ENCODE data around the gene SOST.
"Not testable (repeated sequence)": the region's sequence is repeated elsewhere in the genome, so short reads cannot be mapped to it uniquely, and the experiment has no call there.

SOST gene

GRCh38 chr17:43758497-43759174 lies at the start of gene SOST:
TSS of gene SOST (minus strand) at chr17:43758791. CDS start at chr17:43758741, 50 bp downstream.
- no peak for DNase-seq (ENCODE audit: low read depth in 2 of 2, low spot score in 1 of 2)

GRCh38 chr17:43808076-43808475 lies 49.5 kb upstream of the SOST start:
- DNase-seq (ENCODE audit: low read depth in 2 of 2, low spot score in 1 of 2): no peak

- DNase-seq (ENCODE audit: low read depth in 2 of 2, low spot score in 1 of 2): no peak
Measured at GRCh38 chr17:43805117-43805516, 46.5 kb upstream of the SOST start.

GRCh38 chr17:43803758-43804157 lies 45.2 kb upstream of the SOST start:
- no peak for DNase-seq (ENCODE audit: low read depth in 2 of 2, low spot score in 1 of 2)

- no peak for DNase-seq (ENCODE audit: low read depth in 2 of 2, low spot score in 1 of 2)
Measured at GRCh38 chr17:43801844-43802243, 43.3 kb upstream of the SOST start.

GRCh38 chr17:43800736-43801135 lies 42.1 kb upstream of the SOST start:
- no peak for DNase-seq (ENCODE audit: low read depth in 2 of 2, low spot score in 1 of 2)

- no peak for DNase-seq (ENCODE audit: low read depth in 2 of 2, low spot score in 1 of 2)
Measured at GRCh38 chr17:43799047-43799446, 40.5 kb upstream of the SOST start.

GRCh38 chr17:43798024-43798423 lies 39.4 kb upstream of the SOST start:
- not testable (repeated sequence) for DNase-seq (ENCODE audit: low read depth in 2 of 2, low spot score in 1 of 2)

- not testable (repeated sequence) for DNase-seq (ENCODE audit: low read depth in 2 of 2, low spot score in 1 of 2)
Measured at GRCh38 chr17:43792668-43793067, 34.1 kb upstream of the SOST start.

- DNase-seq (ENCODE audit: low read depth in 2 of 2, low spot score in 1 of 2): no peak
Measured at GRCh38 chr17:43791589-43791988, 33.0 kb upstream of the SOST start.

GRCh38 chr17:43790311-43790940 lies 31.8 kb upstream of the SOST start:
- no peak for DNase-seq (ENCODE audit: low read depth in 2 of 2, low spot score in 1 of 2)

GRCh38 chr17:43789482-43789881 lies 30.9 kb upstream of the SOST start:
- no peak for DNase-seq (ENCODE audit: low read depth in 2 of 2, low spot score in 1 of 2)

- DNase-seq (ENCODE audit: low read depth in 2 of 2, low spot score in 1 of 2): no peak
Measured at GRCh38 chr17:43788540-43788939, 29.9 kb upstream of the SOST start.

- DNase-seq (ENCODE audit: low read depth in 2 of 2, low spot score in 1 of 2): no peak
Measured at GRCh38 chr17:43787728-43788127, 29.1 kb upstream of the SOST start.

GRCh38 chr17:43784628-43785101 lies 26.1 kb upstream of the SOST start:
- DNase-seq (ENCODE audit: low read depth in 2 of 2, low spot score in 1 of 2): no peak

- DNase-seq (ENCODE audit: low read depth in 2 of 2, low spot score in 1 of 2): no peak
Measured at GRCh38 chr17:43784068-43784467, 25.5 kb upstream of the SOST start.

GRCh38 chr17:43782913-43783680 lies 24.5 kb upstream of the SOST start:
- DNase-seq (ENCODE audit: low read depth in 2 of 2, low spot score in 1 of 2): no peak

GRCh38 chr17:43780135-43780534 lies 21.5 kb upstream of the SOST start, which contains the start of gene CFAP97D1:
TSS of gene CFAP97D1 (plus strand) at chr17:43780435. CDS start at chr17:43780463, 28 bp downstream.
- no peak for DNase-seq (ENCODE audit: low read depth in 2 of 2, low spot score in 1 of 2)

- no peak for DNase-seq (ENCODE audit: low read depth in 2 of 2, low spot score in 1 of 2)
Measured at GRCh38 chr17:43779145-43780125, 20.8 kb upstream of the SOST start.

GRCh38 chr17:43778337-43779144 lies 19.9 kb upstream of the SOST start, which contains the start of gene DUSP3:
TSS of gene DUSP3 (minus strand) at chr17:43778977. CDS start at chr17:43778924, 53 bp downstream.
- DNase-seq (ENCODE audit: low read depth in 2 of 2, low spot score in 1 of 2): peak; percentile 32 to 38
